ENCODE results near the gene MAPK8IP1. TPM values are rescaled to one million over a fixed set of nuclear protein-coding genes. Genes with fewer than 3 reads are reported as not detected.

Gene MAPK8IP1
- total and polyA plus RNA-seq, 2 donors (not counting 3 experiments of a cell fraction or from before 2014, with no cell fraction given): 4.1 to 4.8 TPM

DNA sequence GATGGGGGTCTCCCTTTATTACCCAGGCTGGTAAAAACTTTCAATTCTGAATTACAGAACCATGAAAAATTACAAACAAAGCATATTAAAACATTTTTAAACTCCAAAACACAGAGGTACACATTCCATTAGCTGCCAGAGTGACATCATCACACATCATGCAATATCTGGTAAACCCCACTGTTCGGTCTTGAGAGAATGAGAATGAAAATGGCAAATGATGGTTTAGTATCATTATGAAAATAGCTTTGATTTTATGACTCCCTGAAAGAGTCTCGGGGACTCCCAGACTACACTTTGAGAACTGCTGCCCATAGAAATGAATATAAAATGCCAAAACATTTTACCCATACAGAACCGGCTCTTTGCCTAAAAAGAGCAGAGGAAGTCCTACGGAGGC is 55.8 kb downstream of the MAPK8IP1 start:
- Histone ChIP-seq H3K36me3 (ENCODE audit: control insufficient read depth in 2 of 2, extremely low read depth in 1 of 2, insufficient read depth in 2 of 2, low read length in 2 of 2) (peaks cover 0 to 19% of the 10 kb centered on the region in 2 experiments), H4K20me1 (replicated peaks; ENCODE audit: control insufficient read depth, extremely low read depth, insufficient read depth, low read length) (no peaks in the 10 kb centered on the region), H3K79me2 (ENCODE audit: control insufficient read depth, insufficient read depth, low read length) (no peaks in the 10 kb centered on the region), H3K9me1 (replicated peaks; ENCODE audit: control insufficient read depth, extremely low read depth, insufficient read depth, low read length) (no peaks in the 10 kb centered on the region), H3K9ac (replicated peaks; ENCODE audit: extremely low read depth, insufficient read depth, low read length) (no peak overlapping the region), H3K27me3 (ENCODE audit: control insufficient read depth in 2 of 2, insufficient read depth in 2 of 2, low read length in 2 of 2) (no peaks in the 10 kb centered on the region), H3K27ac (ENCODE audit: insufficient read depth, low read depth, low read length) (no peak overlapping the region), H3K4me1 (ENCODE audit: control insufficient read depth, extremely low read depth, insufficient read depth, low read length) (no peaks in the 10 kb centered on the region), H3K9me3 (replicated peaks; ENCODE audit: control insufficient read depth, insufficient read depth, low read length) (no peaks in the 10 kb centered on the region), H2AFZ (ENCODE audit: low read depth, low read length) (no peak overlapping the region), H3K4me2 (ENCODE audit: insufficient read depth, low read length) (no peak overlapping the region), H3K4me3 (replicated peaks in 1 of 3; ENCODE audit: insufficient read depth in 1 of 3, low read depth in 1 of 3, low read length in 3 of 3) (no peak overlapping the region)
- DNase-seq (ENCODE audit: low read depth, low spot score) (no peak), FAIRE-seq (no peak)
- intact Hi-C loops (cut with micrococcal nuclease): no loop called here
- CTCF ChIA-PET: interaction anchor here (3.7 kb wide), 1 partner anchor 24 kb away, joined by 14 read pairs; no protein-coding TSS in a partner anchor
- dilution Hi-C loops (cut with MboI; ENCODE audit: extremely low pct_ligation_motif_present, low sequenced_read_pairs): no loop called here
- no TSS peak for BruUV-seq (replicated peaks)
- POLR2A ChIA-PET: no interaction called here
- TF ChIP-seq POLR2AphosphoS5 (IDR thresholded peaks at IDR 0.05; ENCODE audit: insufficient read depth, low read depth, low read length) (no peak), POLR2A (IDR thresholded peaks at IDR 0.05; ENCODE audit: low read depth, low read length) (no peak), MYC (IDR thresholded peaks at IDR 0.05; ENCODE audit: low read depth, low read length) (no peak), GATA2 (IDR thresholded peaks at IDR 0.05; ENCODE audit: insufficient read depth, insufficient read length, low read depth, low read length) (no peak), FOS (IDR thresholded peaks at IDR 0.05; ENCODE audit: borderline replicate concordance, insufficient read depth, low read length) (no peak), EZH2 (IDR thresholded peaks at IDR 0.05; ENCODE audit: borderline replicate concordance, low read depth, low read length, severe bottlenecking) (no peak), JUN (IDR thresholded peaks at IDR 0.05; ENCODE audit: borderline replicate concordance, insufficient read depth, insufficient read length, low read depth) (no peak)
- TF ChIP-seq, protein P1, sequence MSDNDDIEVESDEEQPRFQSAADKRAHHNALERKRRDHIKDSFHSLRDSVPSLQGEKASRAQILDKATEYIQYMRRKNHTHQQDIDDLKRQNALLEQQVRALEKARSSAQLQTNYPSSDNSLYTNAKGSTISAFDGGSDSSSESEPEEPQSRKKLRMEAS (IDR thresholded peaks at IDR 0.05; ENCODE audit: insufficient read depth, insufficient read length): no peak
- TF ChIP-seq, protein P2, sequence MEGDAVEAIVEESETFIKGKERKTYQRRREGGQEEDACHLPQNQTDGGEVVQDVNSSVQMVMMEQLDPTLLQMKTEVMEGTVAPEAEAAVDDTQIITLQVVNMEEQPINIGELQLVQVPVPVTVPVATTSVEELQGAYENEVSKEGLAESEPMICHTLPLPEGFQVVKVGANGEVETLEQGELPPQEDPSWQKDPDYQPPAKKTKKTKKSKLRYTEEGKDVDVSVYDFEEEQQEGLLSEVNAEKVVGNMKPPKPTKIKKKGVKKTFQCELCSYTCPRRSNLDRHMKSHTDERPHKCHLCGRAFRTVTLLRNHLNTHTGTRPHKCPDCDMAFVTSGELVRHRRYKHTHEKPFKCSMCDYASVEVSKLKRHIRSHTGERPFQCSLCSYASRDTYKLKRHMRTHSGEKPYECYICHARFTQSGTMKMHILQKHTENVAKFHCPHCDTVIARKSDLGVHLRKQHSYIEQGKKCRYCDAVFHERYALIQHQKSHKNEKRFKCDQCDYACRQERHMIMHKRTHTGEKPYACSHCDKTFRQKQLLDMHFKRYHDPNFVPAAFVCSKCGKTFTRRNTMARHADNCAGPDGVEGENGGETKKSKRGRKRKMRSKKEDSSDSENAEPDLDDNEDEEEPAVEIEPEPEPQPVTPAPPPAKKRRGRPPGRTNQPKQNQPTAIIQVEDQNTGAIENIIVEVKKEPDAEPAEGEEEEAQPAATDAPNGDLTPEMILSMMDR (IDR thresholded peaks at IDR 0.05; ENCODE audit: extremely low read depth in 1 of 2, insufficient read depth in 1 of 2, low read depth in 1 of 2, low read length in 2 of 2): no peak
